Stimulated activated CD4-positive, alpha-beta T cell treated with anti-CD3 and anti-CD28 coated beads, Interleukin-12 subunit alpha, Interleukin-12 subunit beta, amount 100 ng/mL, for 4 hours (primary cell): Measurements from ENCODE around the gene LYPD6.

Experiments
- DNase-seq: peaks from one replicate; pipeline ENCODE4 v3.0.0-alpha.2; 2020

LYPD6 gene

GRCh38 chr2:149410701-149411484 lies 80.5 kb downstream of the LYPD6 start:
- no peak for DNase-seq

DNA sequence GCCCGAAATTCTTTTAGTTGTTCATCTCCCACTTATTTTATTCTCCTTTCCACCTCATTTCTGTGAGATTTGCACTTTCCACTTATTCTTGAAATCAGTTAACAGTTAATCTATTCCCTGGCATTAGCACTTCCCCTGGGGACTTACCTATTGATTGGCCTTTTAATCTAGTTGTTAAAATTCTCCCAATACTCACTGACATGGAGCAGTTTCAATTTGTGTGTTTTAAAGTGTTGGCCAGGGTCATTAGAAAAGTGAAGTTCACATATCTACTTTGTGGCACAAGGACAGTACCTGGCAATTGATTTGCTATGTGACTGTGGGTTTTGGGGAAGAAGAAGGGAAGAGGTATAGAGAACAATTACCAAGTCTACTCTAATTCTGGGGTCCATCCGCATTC lies 83.1 kb downstream of the LYPD6 start:
- no peak for DNase-seq

GRCh38 chr2:149415086-149415485 lies 84.7 kb downstream of the LYPD6 start:
- DNase-seq = no peak

DNA sequence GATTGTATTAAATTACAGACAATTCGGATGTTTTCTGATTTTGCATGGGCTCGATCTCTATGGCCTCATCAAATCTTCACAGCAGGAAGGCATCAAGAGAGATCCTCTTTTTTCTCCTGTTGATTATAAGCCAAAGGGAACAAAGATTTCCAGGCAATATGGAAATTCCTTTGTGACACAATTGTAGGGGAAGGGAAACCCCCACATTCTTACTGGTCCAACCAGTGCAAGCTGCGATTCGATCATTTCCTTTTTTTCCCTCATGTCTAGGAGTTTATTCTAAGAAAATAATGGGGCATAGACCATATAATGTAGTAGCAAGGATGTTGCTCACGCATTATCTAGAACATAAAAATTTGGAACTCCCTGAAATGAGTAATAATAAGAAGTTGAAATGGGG lies 87.7 kb downstream of the LYPD6 start:
- no peak for DNase-seq

DNA sequence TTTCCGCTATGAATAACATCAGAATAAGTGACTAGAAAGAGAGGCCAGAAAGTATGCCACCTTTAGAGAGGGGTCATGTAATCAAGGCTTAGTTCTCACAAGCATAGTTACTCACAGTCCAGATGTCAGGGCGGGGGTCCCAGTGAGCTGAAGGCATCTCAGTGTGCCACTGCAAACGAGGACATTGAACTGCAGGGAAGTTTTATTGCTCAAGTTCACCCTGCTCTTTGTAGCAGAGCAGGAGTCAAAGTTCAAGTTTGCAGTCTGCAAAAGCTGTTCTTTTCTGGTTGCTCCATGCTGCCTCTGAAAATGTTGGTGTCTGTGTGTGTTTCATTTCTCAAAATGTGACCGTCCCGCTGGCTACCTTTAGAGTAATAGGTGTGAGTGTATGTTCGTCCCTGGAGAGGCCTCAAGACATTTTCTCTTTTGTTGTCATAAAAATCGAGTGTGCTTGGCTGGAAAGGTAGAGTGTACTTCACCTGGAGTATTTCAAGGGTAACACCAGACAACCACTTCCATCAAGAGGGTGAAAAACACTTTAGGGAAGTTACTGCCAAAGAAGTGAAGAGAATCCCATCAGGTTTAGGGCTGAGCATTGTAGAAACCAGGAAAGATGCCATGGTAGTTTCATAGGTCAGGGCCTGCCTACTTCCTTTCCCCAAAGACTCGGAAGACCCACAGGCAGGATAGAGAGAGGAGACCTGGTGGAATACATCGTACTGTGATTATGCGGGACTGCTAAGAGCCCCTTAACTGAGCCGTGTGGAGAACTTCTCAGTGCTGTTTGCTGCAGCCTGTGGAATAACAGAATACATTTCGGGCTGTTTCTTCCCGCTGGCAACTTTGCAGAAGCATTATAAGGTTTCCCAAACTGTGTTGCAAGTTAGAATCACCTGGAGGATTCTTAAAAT lies 89.9 kb downstream of the LYPD6 start:
- DNase-seq = no peak

DNA sequence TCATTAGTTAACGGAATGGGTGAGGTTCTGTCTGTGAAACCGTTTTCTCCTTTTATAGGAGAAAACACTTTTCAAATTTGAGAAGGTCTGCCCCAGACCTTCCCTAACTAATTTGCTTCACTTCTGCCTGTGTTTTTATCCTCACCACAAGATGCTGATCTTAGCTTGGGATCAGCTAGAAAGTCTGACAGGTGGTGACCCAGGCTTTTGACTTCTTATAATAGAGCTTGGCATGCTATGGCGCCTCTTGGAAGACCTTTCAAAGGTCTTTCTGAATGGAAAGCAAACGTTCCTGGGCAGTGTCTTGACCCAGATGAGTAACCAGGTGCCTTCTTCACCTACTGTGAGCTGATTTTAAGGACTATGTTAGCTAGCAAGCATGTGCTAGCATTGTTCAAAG lies 91.4 kb downstream of the LYPD6 start:
- no peak for DNase-seq

DNA sequence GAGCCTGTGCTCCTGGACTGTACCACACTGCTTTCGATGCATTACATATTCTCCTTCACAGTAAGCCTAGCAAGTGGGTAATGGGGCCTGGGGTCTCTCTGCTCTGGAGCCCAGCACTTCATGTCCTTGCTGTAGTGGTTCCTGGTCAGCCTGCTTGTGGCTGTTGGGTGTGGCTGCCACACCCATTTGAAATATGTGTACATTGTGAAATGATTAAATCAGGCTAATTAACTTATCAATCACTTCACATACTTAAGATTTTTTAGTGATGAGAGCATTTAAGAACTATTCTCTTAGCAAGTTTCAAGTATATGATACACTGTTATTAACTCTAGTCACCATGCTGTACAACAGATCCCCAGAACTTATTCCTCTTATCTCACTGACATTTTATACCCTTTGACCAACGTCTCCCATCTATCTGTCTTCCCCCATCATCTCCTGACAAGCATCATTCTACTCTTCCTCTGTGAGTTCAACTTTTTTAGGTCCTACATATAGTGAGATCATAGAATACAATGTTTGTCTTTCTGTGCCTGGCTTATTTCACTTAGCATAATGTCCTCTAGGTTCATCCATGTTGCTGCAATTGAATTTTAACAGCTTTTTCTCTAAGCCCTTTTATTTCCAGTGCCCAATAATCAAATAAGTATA lies 92.1 kb downstream of the LYPD6 start:
- DNase-seq = no peak

- no peak for DNase-seq
Measured at GRCh38 chr2:149422991-149423338, 92.6 kb downstream of the LYPD6 start.

GRCh38 chr2:149423630-149424029 lies 93.2 kb downstream of the LYPD6 start:
- DNase-seq = no peak

- DNase-seq = no peak
Measured at GRCh38 chr2:149427387-149427786, 97.0 kb downstream of the LYPD6 start.

GRCh38 chr2:149428783-149429182 lies 98.4 kb downstream of the LYPD6 start:
- DNase-seq = no peak

- no peak for DNase-seq
Measured at GRCh38 chr2:149430743-149431736, 100.7 kb downstream of the LYPD6 start.

DNA sequence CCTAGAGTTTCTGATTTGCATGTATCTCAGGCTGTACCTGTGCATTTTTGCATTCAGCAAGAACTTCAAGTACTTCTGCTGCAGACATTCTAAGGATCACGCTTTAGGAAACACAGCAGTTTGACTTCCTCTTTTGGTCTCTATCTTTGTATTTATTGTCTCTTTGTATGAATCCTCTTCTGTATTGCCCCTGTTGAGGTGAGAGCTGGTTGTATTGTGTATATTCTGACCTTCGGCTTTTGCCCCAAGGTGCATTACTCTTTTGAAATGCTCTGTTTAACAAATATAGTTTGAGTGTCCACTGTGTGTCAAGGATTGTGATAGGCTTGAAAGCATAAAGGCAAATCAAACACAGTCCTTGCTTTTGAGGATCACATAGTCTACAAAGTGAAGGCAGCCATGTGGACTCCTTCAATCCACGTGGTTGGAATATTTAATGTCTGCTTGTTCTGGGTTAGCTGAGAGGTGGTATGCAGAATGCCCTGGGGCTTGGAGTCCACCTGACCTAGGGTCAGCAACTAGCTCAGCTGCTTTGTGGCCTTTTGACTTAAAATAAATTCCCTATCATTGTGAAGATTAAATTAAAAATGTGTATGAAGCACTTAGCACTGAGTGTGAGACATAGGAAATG lies 108.1 kb downstream of the LYPD6 start:
- no peak for DNase-seq

- no peak for DNase-seq
Measured at GRCh38 chr2:149441255-149441654, 110.9 kb downstream of the LYPD6 start.

- no peak for DNase-seq
Measured at GRCh38 chr2:149442346-149442745, 112.0 kb downstream of the LYPD6 start.

DNA sequence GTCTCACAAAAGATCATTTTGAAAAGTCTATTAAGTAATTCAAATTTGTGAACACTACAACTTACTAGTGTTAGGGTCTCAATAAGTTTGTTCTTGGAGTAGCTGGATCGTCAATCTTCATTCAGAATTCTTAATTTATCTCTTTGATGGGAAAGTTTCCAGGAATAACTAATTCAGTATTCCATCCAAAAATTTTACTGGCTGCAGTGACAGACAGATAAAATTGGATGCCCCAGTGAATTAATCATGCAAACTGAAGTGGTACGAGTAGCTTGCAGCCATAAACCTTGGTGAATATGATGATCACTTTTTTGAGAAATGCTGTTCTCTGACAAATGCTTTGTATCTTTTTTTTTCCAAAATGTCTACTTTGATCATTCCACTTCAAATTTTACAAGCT lies 112.8 kb downstream of the LYPD6 start:
- no peak for DNase-seq

- no peak for DNase-seq
Measured at GRCh38 chr2:149446748-149447147, 116.4 kb downstream of the LYPD6 start.

DNA sequence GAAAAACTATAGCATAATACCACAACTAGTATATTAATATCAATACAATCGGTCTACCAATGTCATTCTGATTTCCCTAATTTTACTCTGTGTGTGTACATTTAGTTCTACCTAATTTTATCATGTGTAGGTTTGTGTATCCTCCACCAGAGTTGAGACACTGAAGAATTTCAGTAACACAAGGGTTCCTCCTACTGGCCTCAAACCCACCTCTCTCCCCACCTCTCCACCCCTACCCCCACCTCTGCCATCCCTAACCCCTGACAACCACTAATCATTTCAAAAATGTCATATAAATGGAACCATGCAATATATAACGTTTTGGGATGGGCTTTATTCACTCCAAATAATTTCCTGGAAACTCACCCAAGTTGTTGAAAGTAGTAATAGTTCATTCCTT lies 117.9 kb downstream of the LYPD6 start:
- no peak for DNase-seq

- no peak for DNase-seq
Measured at GRCh38 chr2:149449017-149449416, 118.6 kb downstream of the LYPD6 start.

- no peak for DNase-seq
Measured at GRCh38 chr2:149451417-149452165, 121.2 kb downstream of the LYPD6 start.

GRCh38 chr2:149456285-149456684 lies 125.9 kb downstream of the LYPD6 start:
- no peak for DNase-seq
